ENCODE results near the gene GNB1. TPM values are rescaled to one million over a fixed set of nuclear protein-coding genes. Genes with fewer than 3 reads are reported as not detected.

Gene GNB1
- total and polyA plus RNA-seq, 3 donors from 2014 or later: 223 to 256 (median 240) TPM

GRCh38 chr1:1776672-1777582, 114.0 kb downstream of the GNB1 start:
- TF ChIP-seq POLR2A (IDR thresholded peaks at IDR 0.05) (no peak), CTCF (IDR thresholded peaks at IDR 0.05) (no peak)
- H3K27ac ChIP-seq: peak overlapping the region; percentile 83 to 91
- H3K36me3 ChIP-seq (ENCODE audit: low read depth, missing control alignments): no peaks in the 10 kb centered on the region
- H3K9me3 ChIP-seq: no peaks in the 10 kb centered on the region
- H3K4me3 ChIP-seq: peak overlapping the region; percentile 77 to 86
- intact Hi-C loops (cut with DNase I; ENCODE audit: low total_unique reads): loop anchor here (10.0 kb wide), 1 partner anchor 128 kb away; no protein-coding TSS in a partner anchor
- H3K27me3 ChIP-seq: no peaks in the 10 kb centered on the region
- peaks cover 63% of the 10 kb centered on the region for H3K4me1 ChIP-seq
- no peak for DNase-seq
- 38 to 50% methylated on average over 9 of the region's 9 CpGs for WGBS, 2 donors

- TF ChIP-seq POLR2A (IDR thresholded peaks at IDR 0.05) (no peak), CTCF (IDR thresholded peaks at IDR 0.05) (no peak)
- intact Hi-C loops (cut with DNase I; ENCODE audit: low total_unique reads): loop anchor here (10.0 kb wide), 1 partner anchor 129 kb away; no protein-coding TSS in a partner anchor
- Histone ChIP-seq H3K27me3 (no peaks in the 10 kb centered on the region), H3K4me1 (peaks cover 50% of the 10 kb centered on the region), H3K9me3 (no peaks in the 10 kb centered on the region), H3K4me3 (no peak overlapping the region), H3K36me3 (ENCODE audit: low read depth, missing control alignments) (no peaks in the 10 kb centered on the region), H3K27ac (peak overlapping the region in 1 of 2 donors; percentile 91)
- DNase-seq: no peak
- WGBS, 2 donors: 75% methylated on average over 11 of the region's 11 CpGs
Measured at GRCh38 chr1:1775327-1776226, 115.3 kb downstream of the GNB1 start.

GRCh38 chr1:1773874-1774273, 117.0 kb downstream of the GNB1 start:
- TF ChIP-seq CTCF (IDR thresholded peaks at IDR 0.05) (no peak), POLR2A (IDR thresholded peaks at IDR 0.05) (no peak)
- no peaks in the 10 kb centered on the region for H3K36me3 ChIP-seq (ENCODE audit: low read depth, missing control alignments)
- intact Hi-C loops (cut with DNase I; ENCODE audit: low total_unique reads): loop anchor here (10.0 kb wide), 1 partner anchor 131 kb away; no protein-coding TSS in a partner anchor
- no peak for DNase-seq
- 92 to 93% methylated on average over 4 of the region's 4 CpGs for WGBS, 2 donors
- H3K27ac ChIP-seq: no peak overlapping the region
- H3K27me3 ChIP-seq: no peaks in the 10 kb centered on the region
- no peak overlapping the region for H3K4me3 ChIP-seq
- peaks cover 33% of the 10 kb centered on the region for H3K4me1 ChIP-seq
- H3K9me3 ChIP-seq: no peaks in the 10 kb centered on the region

- WGBS, 2 donors: 94 to 98% methylated on average over 3 of the region's 3 CpGs
- intact Hi-C loops (cut with DNase I; ENCODE audit: low total_unique reads): loop anchor here (10.0 kb wide), 1 partner anchor 134 kb away; no protein-coding TSS in a partner anchor
- TF ChIP-seq POLR2A (IDR thresholded peaks at IDR 0.05): no peak
- no peak for TF ChIP-seq CTCF (IDR thresholded peaks at IDR 0.05)
Measured at GRCh38 chr1:1771096-1771495, 119.8 kb downstream of the GNB1 start.

More at GRCh38 chr1:1771096-1771495, 119.8 kb downstream of the GNB1 start:
- Histone ChIP-seq H3K4me3 (no peak overlapping the region), H3K9me3 (no peaks in the 10 kb centered on the region), H3K4me1 (peaks cover 16% of the 10 kb centered on the region), H3K27ac (no peak overlapping the region), H3K36me3 (ENCODE audit: low read depth, missing control alignments) (no peaks in the 10 kb centered on the region), H3K27me3 (no peaks in the 10 kb centered on the region)
- no peak for DNase-seq

All from testis (tissue), 3 donors.